Right atrium auricular region (tissue), 2 donors: ENCODE data around the gene MRI1. TPM values are rescaled to one million over a fixed set of nuclear protein-coding genes. Genes with fewer than 3 reads are reported as not detected.
A peak's percentile ranks its signal among the peaks of the same experiment; 100 is the strongest.

Experiments
- DNase-seq: peaks from one replicate; pipeline ENCODE4 v3.0.0-alpha.2; 2019; ENCODE audit warnings: low spot score
- H3K27ac ChIP-seq, 2 donors: fragments of 200-600 bp; sonication (generic); 1 replicate in 1 of 2; 2 replicates in 1 of 2; pipeline ENCODE4 v1.5.1; 2016 to 2019
- H3K27me3 ChIP-seq, 2 donors: fragments of 200-600 bp; sonication (generic); one replicate each; pipeline versions ENCODE4 v1.5.1 to v1.6.0; 2017 to 2019
- H3K36me3 ChIP-seq: fragments of 200-600 bp; sonication (generic); one replicate; pipeline ENCODE4 v1.5.1; 2016
- H3K4me1 ChIP-seq, 2 donors: fragments of 200-600 bp; sonication (generic); one replicate each; pipeline versions ENCODE4 v1.5.1 to v1.6.0; 2017 to 2019
- H3K4me3 ChIP-seq, 2 donors: fragments of 200-600 bp; sonication (generic); 1 replicate in 1 of 2; 2 replicates in 1 of 2; pipeline ENCODE4 v1.5.1; 2017 to 2019; ENCODE audit warnings: mild to moderate bottlenecking in 1 of 2, moderate library complexity in 1 of 2
- H3K9me3 ChIP-seq, 2 donors: fragments of 200-600 bp; sonication (generic); one replicate each; pipeline ENCODE4 v1.5.1; 2019
- CTCF ChIP-seq, 2 donors: fragments of 200-600 bp; sonication (generic); IDR thresholded peaks; one replicate each; pipeline ENCODE4 v1.5.1; 2019; ENCODE audit warnings: antibody characterized with exemption in 2 of 2
- total RNA-seq, 2 donors: library from RNA; depleted of rRNA; stranded (reverse); fragments of >200 nt; gene quantifications; one replicate each; pipeline ENCODE4 v1.1.0, GENCODE V29; 2016

Gene MRI1
- total RNA-seq, 2 donors from 2014 or later = 18.2 to 19.4 TPM

GRCh38 chr19:13734751-13735150 is 29.6 kb upstream of the MRI1 start:
- peaks cover 0 to 21% of the 10 kb centered on the region in 2 donors for H3K4me1 ChIP-seq
- no peak for DNase-seq
- no peak for TF ChIP-seq CTCF (IDR thresholded peaks at IDR 0.05)
- no peaks in the 10 kb centered on the region for H3K27me3 ChIP-seq
- no peaks in the 10 kb centered on the region for H3K36me3 ChIP-seq
- no peaks in the 10 kb centered on the region for H3K9me3 ChIP-seq
- no peak overlapping the region for H3K4me3 ChIP-seq
- no peak overlapping the region for H3K27ac ChIP-seq

- Histone ChIP-seq H3K27ac (no peak overlapping the region), H3K9me3 (no peaks in the 10 kb centered on the region), H3K4me3 (no peak overlapping the region), H3K27me3 (no peaks in the 10 kb centered on the region), H3K4me1 (no peaks in the 10 kb centered on the region), H3K36me3 (no peaks in the 10 kb centered on the region)
- DNase-seq = no peak
- no peak for TF ChIP-seq CTCF (IDR thresholded peaks at IDR 0.05)
Observed at GRCh38 chr19:13738073-13738472, 26.2 kb upstream of the MRI1 start.

- H3K4me1 ChIP-seq = no peaks in the 10 kb centered on the region
- DNase-seq = no peak
- H3K27me3 ChIP-seq = no peaks in the 10 kb centered on the region
- H3K36me3 ChIP-seq = no peaks in the 10 kb centered on the region
- no peak overlapping the region for H3K27ac ChIP-seq
- no peak overlapping the region for H3K4me3 ChIP-seq
- no peaks in the 10 kb centered on the region for H3K9me3 ChIP-seq
- TF ChIP-seq CTCF (IDR thresholded peaks at IDR 0.05) = no peak
Observed at GRCh38 chr19:13741893-13742292, 22.4 kb upstream of the MRI1 start.

- Histone ChIP-seq H3K27ac (no peak overlapping the region), H3K36me3 (no peaks in the 10 kb centered on the region), H3K4me3 (no peak overlapping the region), H3K4me1 (no peaks in the 10 kb centered on the region), H3K9me3 (no peaks in the 10 kb centered on the region), H3K27me3 (no peaks in the 10 kb centered on the region)
- no peak for TF ChIP-seq CTCF (IDR thresholded peaks at IDR 0.05)
- DNase-seq = no peak
Observed at GRCh38 chr19:13742756-13743155, 21.6 kb upstream of the MRI1 start.

GRCh38 chr19:13744174-13744573 is 20.1 kb upstream of the MRI1 start:
- H3K4me1 ChIP-seq = peaks cover 0 to 10% of the 10 kb centered on the region in 2 donors
- no peaks in the 10 kb centered on the region for H3K9me3 ChIP-seq
- no peak for TF ChIP-seq CTCF (IDR thresholded peaks at IDR 0.05)
- H3K27ac ChIP-seq = no peak overlapping the region
- H3K4me3 ChIP-seq = no peak overlapping the region
- no peaks in the 10 kb centered on the region for H3K36me3 ChIP-seq
- H3K27me3 ChIP-seq = no peaks in the 10 kb centered on the region
- DNase-seq = no peak

- peak overlapping the region; percentile 48 to 56 for H3K27ac ChIP-seq
- H3K36me3 ChIP-seq = peaks cover 8% of the 10 kb centered on the region
- no peak for DNase-seq
- no peaks in the 10 kb centered on the region for H3K27me3 ChIP-seq
- H3K9me3 ChIP-seq = no peaks in the 10 kb centered on the region
- peak overlapping the region in 1 of 2 donors; percentile 84 for H3K4me3 ChIP-seq
- TF ChIP-seq CTCF (IDR thresholded peaks at IDR 0.05) = no peak
- peaks cover 0 to 20% of the 10 kb centered on the region in 2 donors for H3K4me1 ChIP-seq
Observed at GRCh38 chr19:13747098-13747453, 17.2 kb upstream of the MRI1 start.
